ENCODE measurements around the gene SNX13. TPM values are rescaled to one million over a fixed set of nuclear protein-coding genes. Genes with fewer than 3 reads are reported as not detected.
"Not testable (repeated sequence)": the region's sequence is repeated elsewhere in the genome, so short reads cannot be mapped to it uniquely, and the experiment has no call there.

SNX13 gene
- total and polyA plus RNA-seq, 11 donors, result 8.5 to 59.6 (median 48.9) TPM

- intact Hi-C loops (cut with DNase I), result no loop called here
- Histone ChIP-seq H3K27ac (peak overlapping the region in 1 of 12 donors; percentile 4), H3K9me3 (no peaks in the 10 kb centered on the region), H3K4me3 (no peak overlapping the region), H3K36me3 (peaks cover 0 to 73% (median 22%) of the 10 kb centered on the region in 9 donors), H3K4me1 (peaks cover 0 to 6% (median 0%) of the 10 kb centered on the region in 12 donors), H3K27me3 (no peaks in the 10 kb centered on the region)
- WGBS, 4 donors, result 51 to 56% (median 52%) methylated on average over 3 of the region's 3 CpGs
- TF ChIP-seq POLR2A (IDR thresholded peaks at IDR 0.05), result no peak
- no peak for TF ChIP-seq CTCF (IDR thresholded peaks at IDR 0.05)
- peak in 2 of 4 donors; percentile 26 to 57 for ATAC-seq
- no peak for DNase-seq
These were observed 117.6 kb downstream of the SNX13 start for GRCh38 chr7:17822547-17823173.

- H3K27me3 ChIP-seq, result no peaks in the 10 kb centered on the region
- peaks cover 0 to 14% (median 3%) of the 10 kb centered on the region in 12 donors for H3K9me3 ChIP-seq
- H3K36me3 ChIP-seq, result peaks cover 0 to 75% (median 35%) of the 10 kb centered on the region in 9 donors
- WGBS, 4 donors, result 74 to 80% (median 74%) methylated on average over 3 of the region's 3 CpGs
- ATAC-seq (no peak), DNase-seq (no peak)
- no peak overlapping the region for H3K27ac ChIP-seq
- intact Hi-C loops (cut with DNase I), result no loop called here
- TF ChIP-seq CTCF (IDR thresholded peaks at IDR 0.05) (no peak), POLR2A (IDR thresholded peaks at IDR 0.05) (no peak)
- no peaks in the 10 kb centered on the region for H3K4me1 ChIP-seq
- H3K4me3 ChIP-seq, result no peak overlapping the region
These were observed 123.4 kb downstream of the SNX13 start for GRCh38 chr7:17816903-17817302.

- no peaks in the 10 kb centered on the region for H3K27me3 ChIP-seq
- TF ChIP-seq CTCF (IDR thresholded peaks at IDR 0.05), result no peak
- no peak for TF ChIP-seq POLR2A (IDR thresholded peaks at IDR 0.05)
- H3K4me3 ChIP-seq, result no peak overlapping the region
- H3K27ac ChIP-seq, result no peak overlapping the region
- 86 to 88% (median 88%) methylated on average over 4 of the region's 4 CpGs for WGBS, 4 donors
- H3K4me1 ChIP-seq, result no peaks in the 10 kb centered on the region
- DNase-seq (no peak), ATAC-seq (no peak)
- peaks cover 0 to 61% (median 27%) of the 10 kb centered on the region in 9 donors for H3K36me3 ChIP-seq
- intact Hi-C loops (cut with DNase I), result no loop called here
- peaks cover 0 to 19% (median 6%) of the 10 kb centered on the region in 12 donors for H3K9me3 ChIP-seq
These were observed 125.0 kb downstream of the SNX13 start for GRCh38 chr7:17815318-17815717.

GRCh38 chr7:17814058-17814457, 126.2 kb downstream of the SNX13 start:
- 92 to 98% (median 95%) methylated on average over 1 of the region's 1 CpG for WGBS, 4 donors
- Histone ChIP-seq H3K4me1 (no peaks in the 10 kb centered on the region), H3K9me3 (peaks cover 0 to 19% (median 6%) of the 10 kb centered on the region in 12 donors), H3K4me3 (no peak overlapping the region), H3K27me3 (no peaks in the 10 kb centered on the region), H3K36me3 (peaks cover 0 to 50% (median 27%) of the 10 kb centered on the region in 9 donors), H3K27ac (no peak overlapping the region)
- TF ChIP-seq POLR2A (IDR thresholded peaks at IDR 0.05), result no peak
- no peak for TF ChIP-seq CTCF (IDR thresholded peaks at IDR 0.05)
- intact Hi-C loops (cut with DNase I), result no loop called here
- ATAC-seq (no peak), DNase-seq (no peak)

- ATAC-seq; intact Hi-C loops (cut with DNase I); H3K27ac ChIP-seq; DNase-seq; H3K4me1 ChIP-seq; H3K4me3 ChIP-seq; H3K27me3 ChIP-seq: not testable (repeated sequence)
- peaks cover 0 to 29% (median 17%) of the 10 kb centered on the region in 9 donors for H3K36me3 ChIP-seq
- peaks cover 0 to 19% (median 6%) of the 10 kb centered on the region in 12 donors for H3K9me3 ChIP-seq
These were observed 131.1 kb downstream of the SNX13 start for GRCh38 chr7:17809215-17809614.
